ENCODE data around the gene MYH11.

The MYH11 gene

DNA sequence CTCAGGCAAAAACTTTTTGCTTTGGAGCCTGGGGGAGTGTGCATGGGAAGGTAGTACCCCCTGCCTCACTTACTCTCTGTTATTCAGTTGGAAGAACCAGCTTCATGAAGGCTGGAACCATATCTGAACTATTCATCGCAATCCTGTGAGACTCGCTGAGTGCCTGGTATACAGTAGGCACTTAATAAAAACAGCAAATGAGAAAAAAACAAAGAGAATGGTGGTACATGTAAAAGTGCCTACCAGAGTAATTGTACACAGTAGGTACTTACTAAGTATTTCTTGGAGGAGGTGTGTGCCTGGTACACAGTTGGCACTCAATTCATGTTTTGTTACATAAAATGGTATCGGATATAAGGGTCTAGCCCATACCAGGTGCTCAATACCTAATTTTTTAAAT is 75.2 kb downstream of the MYH11 start:
- TF ChIP-seq, protein P1, sequence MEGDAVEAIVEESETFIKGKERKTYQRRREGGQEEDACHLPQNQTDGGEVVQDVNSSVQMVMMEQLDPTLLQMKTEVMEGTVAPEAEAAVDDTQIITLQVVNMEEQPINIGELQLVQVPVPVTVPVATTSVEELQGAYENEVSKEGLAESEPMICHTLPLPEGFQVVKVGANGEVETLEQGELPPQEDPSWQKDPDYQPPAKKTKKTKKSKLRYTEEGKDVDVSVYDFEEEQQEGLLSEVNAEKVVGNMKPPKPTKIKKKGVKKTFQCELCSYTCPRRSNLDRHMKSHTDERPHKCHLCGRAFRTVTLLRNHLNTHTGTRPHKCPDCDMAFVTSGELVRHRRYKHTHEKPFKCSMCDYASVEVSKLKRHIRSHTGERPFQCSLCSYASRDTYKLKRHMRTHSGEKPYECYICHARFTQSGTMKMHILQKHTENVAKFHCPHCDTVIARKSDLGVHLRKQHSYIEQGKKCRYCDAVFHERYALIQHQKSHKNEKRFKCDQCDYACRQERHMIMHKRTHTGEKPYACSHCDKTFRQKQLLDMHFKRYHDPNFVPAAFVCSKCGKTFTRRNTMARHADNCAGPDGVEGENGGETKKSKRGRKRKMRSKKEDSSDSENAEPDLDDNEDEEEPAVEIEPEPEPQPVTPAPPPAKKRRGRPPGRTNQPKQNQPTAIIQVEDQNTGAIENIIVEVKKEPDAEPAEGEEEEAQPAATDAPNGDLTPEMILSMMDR (conservative IDR thresholded peaks at IDR 0.05; ENCODE audit: control insufficient read depth, insufficient read depth, low read depth, low read length), result no peak
- no peak overlapping the region for H3K4me3 ChIP-seq (ENCODE audit: control insufficient read depth, low read depth, low read length)
- no peak for DNase-seq (ENCODE audit: low read depth)

DNA sequence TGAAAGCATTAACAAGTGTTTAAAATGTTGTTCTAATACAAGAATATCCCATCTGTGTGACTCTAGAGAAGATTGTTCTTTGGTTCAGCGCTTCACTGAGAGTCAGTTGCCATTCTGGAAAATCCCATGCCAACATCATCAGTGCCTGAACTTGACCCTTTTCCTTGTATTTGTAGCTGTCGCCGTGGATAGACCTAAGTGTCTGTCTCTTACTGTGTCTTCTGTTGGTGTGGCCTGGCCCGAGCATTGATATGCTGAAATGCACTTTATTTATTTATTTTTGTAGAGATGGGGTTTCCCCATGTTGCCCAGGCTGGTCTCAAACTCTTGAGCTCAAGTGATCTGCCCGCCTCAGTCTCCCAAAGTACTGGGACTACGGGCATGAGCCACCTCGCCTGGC is 76.0 kb downstream of the MYH11 start:
- TF ChIP-seq, protein P1 (conservative IDR thresholded peaks at IDR 0.05; ENCODE audit: control insufficient read depth, insufficient read depth, low read depth, low read length), result no peak

DNA sequence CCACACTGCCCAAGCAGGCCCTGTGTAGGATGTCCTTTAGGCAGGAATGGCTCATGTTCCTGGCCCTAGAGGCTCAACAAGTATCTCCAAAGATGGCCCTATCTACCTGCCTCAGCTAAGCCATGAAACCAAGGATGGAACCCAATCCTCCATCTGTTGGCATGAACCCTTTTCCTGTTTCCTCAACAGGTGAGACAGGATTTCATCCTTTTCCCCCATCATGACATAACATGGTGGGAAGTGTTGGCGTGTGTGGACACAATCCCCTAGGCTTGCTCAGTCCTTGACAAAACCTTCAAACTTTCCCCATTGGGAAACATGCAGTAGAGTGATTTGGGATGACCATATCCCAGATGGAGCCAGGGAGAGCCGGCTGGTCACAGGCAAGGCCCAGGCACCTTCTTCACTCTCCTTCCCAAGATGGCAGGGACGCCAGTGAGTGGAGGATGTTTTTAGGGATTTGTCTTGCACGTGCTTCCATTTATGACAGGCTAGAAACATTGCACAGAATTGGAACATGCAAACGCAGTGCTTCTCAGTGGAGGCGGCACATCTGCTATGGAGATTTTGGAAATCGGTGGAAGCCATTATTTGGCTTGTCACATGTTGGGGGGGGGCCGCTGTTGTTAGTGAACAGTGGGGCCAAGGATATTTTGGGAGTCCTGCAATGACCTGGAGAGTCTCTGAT is 77.0 kb downstream of the MYH11 start:
- no peak overlapping the region for H3K4me3 ChIP-seq (ENCODE audit: control insufficient read depth, low read depth, low read length)
- TF ChIP-seq, protein P1 (conservative IDR thresholded peaks at IDR 0.05; ENCODE audit: control insufficient read depth, insufficient read depth, low read depth, low read length), result no peak
- DNase-seq (ENCODE audit: low read depth), result no peak

More for the DNA sequence above, 76.0 kb downstream of the MYH11 start:
- no peak for DNase-seq (ENCODE audit: low read depth)
- no peak overlapping the region for H3K4me3 ChIP-seq (ENCODE audit: control insufficient read depth, low read depth, low read length)

DNA sequence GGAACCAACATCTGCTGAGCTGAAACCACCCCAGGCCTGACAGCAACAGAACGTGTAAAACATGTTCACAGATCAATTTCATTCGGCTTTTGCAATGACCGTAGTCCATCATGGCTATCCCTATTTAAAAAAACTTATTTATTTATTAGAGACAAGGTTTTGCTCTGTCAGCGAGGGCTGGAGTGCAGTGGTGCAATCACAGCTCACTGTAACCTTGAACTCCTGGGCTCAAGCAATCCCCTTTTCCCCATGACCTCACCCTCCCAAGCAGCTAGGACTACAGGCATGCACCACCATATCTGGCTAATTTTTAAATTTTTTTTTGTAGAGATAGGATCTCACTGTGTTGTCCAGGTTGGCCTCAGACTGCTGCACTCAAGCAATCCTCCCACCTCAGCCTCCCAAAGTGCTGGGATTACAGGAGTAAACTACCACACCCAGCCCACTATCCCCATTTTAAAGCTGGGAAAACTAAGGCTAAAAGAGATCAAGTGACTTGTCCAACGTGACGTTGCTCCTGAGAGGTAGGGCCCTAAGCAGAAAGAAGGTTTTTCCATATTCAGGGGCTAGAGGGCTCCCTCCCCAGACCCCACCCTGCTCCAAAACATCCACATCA is 77.7 kb downstream of the MYH11 start:
- H3K4me3 ChIP-seq (ENCODE audit: control insufficient read depth, low read depth, low read length), result no peak overlapping the region
- no peak for DNase-seq (ENCODE audit: low read depth)
- TF ChIP-seq, protein P1 (conservative IDR thresholded peaks at IDR 0.05; ENCODE audit: control insufficient read depth, insufficient read depth, low read depth, low read length), result no peak

DNA sequence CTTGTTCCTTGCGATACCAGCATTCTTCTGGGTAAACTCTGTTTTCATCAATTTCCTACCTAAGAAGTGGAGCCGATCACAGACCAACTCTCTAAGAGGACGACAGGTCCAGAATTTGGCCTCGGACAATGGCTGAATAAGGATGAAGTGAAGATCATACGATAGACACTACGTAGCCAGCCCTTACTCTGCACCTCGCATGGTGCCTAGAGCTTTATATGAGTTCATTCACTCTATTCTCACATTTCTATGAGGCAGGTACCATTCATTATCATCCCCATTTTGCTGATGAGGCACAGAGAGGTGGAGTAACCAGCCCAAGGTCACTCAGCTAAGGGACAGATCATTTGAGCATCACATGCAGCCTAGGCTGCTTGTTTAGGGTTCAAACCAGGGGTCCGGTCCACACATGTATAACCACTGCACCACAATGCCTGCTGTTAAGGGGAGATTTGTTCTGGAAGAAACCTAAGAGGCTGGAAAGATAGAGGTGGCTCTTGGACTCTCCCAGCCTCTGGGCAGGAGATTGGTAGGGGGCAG is 78.6 kb downstream of the MYH11 start:
- no peak overlapping the region for H3K4me3 ChIP-seq (ENCODE audit: control insufficient read depth, low read depth, low read length)
- TF ChIP-seq, protein P1 (conservative IDR thresholded peaks at IDR 0.05; ENCODE audit: control insufficient read depth, insufficient read depth, low read depth, low read length), result no peak
- DNase-seq (ENCODE audit: low read depth), result no peak

DNA sequence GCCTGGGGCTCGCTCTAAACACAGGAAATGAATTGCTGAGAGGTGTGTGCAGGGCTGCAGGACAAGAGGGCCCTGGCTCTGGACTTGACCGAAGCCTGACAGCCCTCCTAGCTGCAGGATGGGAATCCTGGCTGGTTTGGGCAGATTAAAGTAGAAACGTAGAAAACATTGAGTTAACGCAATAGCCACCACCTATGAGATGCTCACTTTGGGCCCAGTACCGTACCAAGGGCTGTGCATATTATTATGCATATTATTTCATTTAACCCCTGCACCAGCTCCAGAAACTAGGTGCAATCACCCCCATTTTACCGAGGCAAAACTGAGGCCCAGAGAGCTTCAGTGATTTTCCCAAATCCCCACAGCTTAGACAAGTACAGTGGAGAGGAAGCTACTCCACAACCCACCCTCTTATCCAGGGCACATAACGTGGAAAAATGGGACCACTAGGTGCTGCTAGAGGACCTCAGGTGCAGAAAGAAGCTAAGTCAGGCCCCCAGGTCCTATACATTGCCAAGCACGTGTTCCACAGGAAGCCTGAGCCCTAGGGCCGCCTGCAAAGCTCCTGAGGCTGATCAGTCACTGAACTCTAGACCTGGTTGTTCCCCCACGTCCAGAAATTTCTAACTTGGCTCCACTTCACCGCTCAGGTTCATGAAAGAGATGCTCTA is 79.2 kb downstream of the MYH11 start:
- DNase-seq (ENCODE audit: low read depth), result peak; percentile 32

More for the DNA sequence above, 79.2 kb downstream of the MYH11 start:
- TF ChIP-seq, protein P1 (conservative IDR thresholded peaks at IDR 0.05; ENCODE audit: control insufficient read depth, insufficient read depth, low read depth, low read length), result peak; percentile 40
- H3K4me3 ChIP-seq (ENCODE audit: control insufficient read depth, low read depth, low read length), result no peak overlapping the region

All from fibroblast of mammary gland (primary cell).